ENCODE measurements around the gene C11orf91. TPM values are rescaled to one million over a fixed set of nuclear protein-coding genes. Genes with fewer than 3 reads are reported as not detected.
A peak's percentile ranks its signal among the peaks of the same experiment; 100 is the strongest.

The C11orf91 gene
- total RNA-seq, 3 donors from 2014 or later, result not detected

DNA sequence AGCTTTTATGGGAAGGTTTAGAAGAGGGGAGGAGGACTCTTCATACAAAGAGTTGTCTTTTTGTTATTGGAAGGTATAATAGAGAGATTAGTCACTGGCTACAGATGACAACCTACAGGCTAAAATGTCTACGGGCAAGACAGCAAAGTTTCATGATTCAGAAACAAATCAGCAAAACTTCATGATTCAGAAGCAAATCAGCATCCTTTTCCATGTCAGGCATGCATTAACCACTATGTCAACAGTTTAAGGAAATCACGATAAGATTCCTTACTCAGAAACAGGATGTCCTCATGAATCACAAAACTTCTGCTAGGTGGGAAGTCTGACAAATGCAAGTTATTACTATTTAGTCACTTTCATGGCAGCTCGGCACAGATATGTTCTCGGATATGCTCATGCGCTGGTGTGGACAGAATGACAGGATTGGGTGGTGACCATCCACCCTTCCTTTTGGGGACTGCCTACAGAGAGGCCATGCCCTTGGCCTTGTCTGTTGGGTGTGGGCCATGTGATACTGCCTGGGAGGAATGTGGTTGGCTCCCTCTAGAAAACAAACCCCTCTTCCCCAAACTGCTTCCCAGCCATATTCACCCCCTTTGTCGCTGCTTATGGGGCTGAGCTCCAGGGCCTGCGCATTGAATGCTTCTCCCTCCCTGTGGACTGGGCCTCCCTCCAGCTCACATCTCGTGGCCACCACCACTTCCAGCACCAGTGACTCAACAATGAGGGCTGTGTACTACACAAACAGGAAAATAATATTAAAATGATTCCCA, 10.1 kb downstream of the C11orf91 start:
- intact Hi-C loops (cut with DNase I; ENCODE audit: low total_unique reads), result no loop called here
- peak overlapping the region; percentile 96 for H3K27ac ChIP-seq
- peaks cover 15 to 40% of the 10 kb centered on the region in 2 donors for H3K4me1 ChIP-seq
- TF ChIP-seq POLR2A (IDR thresholded peaks at IDR 0.05), result no peak
- TF ChIP-seq, protein P1, sequence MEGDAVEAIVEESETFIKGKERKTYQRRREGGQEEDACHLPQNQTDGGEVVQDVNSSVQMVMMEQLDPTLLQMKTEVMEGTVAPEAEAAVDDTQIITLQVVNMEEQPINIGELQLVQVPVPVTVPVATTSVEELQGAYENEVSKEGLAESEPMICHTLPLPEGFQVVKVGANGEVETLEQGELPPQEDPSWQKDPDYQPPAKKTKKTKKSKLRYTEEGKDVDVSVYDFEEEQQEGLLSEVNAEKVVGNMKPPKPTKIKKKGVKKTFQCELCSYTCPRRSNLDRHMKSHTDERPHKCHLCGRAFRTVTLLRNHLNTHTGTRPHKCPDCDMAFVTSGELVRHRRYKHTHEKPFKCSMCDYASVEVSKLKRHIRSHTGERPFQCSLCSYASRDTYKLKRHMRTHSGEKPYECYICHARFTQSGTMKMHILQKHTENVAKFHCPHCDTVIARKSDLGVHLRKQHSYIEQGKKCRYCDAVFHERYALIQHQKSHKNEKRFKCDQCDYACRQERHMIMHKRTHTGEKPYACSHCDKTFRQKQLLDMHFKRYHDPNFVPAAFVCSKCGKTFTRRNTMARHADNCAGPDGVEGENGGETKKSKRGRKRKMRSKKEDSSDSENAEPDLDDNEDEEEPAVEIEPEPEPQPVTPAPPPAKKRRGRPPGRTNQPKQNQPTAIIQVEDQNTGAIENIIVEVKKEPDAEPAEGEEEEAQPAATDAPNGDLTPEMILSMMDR (IDR thresholded peaks at IDR 0.05), result no peak
- peak in 2 of 3 donors; percentile 66 to 70 for TF ChIP-seq POLR2AphosphoS5 (IDR thresholded peaks at IDR 0.05)
- H3K27me3 ChIP-seq, result no peaks in the 10 kb centered on the region
- no peaks in the 10 kb centered on the region for H3K36me3 ChIP-seq
- H3K4me3 ChIP-seq, result peak overlapping the region in 1 of 3 donors; percentile 43
- no peaks in the 10 kb centered on the region for H3K9me3 ChIP-seq
- peak in 1 of 2 donors; percentile 71 for DNase-seq (ENCODE audit: low spot score in 2 of 2)

DNA sequence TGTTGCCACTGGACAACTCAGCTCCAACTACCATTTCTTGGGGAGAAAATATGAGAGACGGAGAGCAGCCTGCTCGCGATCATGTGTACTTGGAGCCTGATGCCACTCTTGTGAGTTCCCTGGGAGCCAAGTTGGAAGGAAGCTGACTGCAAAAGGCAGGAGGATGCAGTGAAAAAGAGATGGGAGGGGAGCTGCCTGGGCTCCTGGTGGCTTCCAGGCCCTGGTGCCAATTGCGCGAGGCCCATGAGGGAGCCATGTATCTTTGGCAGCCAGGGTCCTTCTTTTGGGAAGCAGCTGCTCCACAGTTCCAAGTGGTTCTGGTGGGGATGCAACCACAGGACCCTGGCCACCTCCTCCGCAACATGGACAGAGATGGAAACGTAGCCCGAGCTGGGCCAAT, 11.1 kb downstream of the C11orf91 start:
- intact Hi-C loops (cut with DNase I; ENCODE audit: low total_unique reads), result no loop called here
- Histone ChIP-seq H3K27ac (peak overlapping the region; percentile 96), H3K4me3 (no peak overlapping the region), H3K27me3 (no peaks in the 10 kb centered on the region), H3K36me3 (no peaks in the 10 kb centered on the region), H3K4me1 (peaks cover 15 to 31% of the 10 kb centered on the region in 2 donors), H3K9me3 (no peaks in the 10 kb centered on the region)
- TF ChIP-seq, protein P1 (IDR thresholded peaks at IDR 0.05), result no peak
- TF ChIP-seq POLR2AphosphoS5 (IDR thresholded peaks at IDR 0.05) (no peak), POLR2A (IDR thresholded peaks at IDR 0.05) (no peak)
- no peak for DNase-seq (ENCODE audit: low spot score in 2 of 2)

DNA sequence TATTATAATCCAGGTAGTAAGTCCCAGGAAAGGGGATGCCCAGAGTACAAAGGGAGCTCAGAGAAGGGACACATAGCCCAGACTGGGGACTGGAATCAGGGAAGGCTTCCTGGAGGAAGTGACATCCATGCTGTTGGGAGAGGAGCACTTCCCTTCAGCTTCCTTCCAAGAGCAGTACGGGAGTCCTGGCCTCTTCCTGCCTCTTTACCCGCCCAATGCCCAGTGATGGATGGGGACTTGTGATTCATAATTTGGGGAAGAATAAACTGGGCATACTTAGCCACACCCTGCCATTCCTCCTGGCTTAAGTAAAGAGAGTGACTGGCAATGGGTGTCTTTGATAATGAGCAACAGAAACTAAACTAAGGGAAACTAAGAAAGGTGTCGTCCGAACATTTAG, 11.5 kb downstream of the C11orf91 start:
- Histone ChIP-seq H3K4me1 (peaks cover 15 to 31% of the 10 kb centered on the region in 2 donors), H3K4me3 (no peak overlapping the region), H3K27me3 (no peaks in the 10 kb centered on the region), H3K9me3 (no peaks in the 10 kb centered on the region), H3K36me3 (no peaks in the 10 kb centered on the region), H3K27ac (peak overlapping the region; percentile 96)
- intact Hi-C loops (cut with DNase I; ENCODE audit: low total_unique reads), result no loop called here
- TF ChIP-seq, protein P1 (IDR thresholded peaks at IDR 0.05), result no peak
- TF ChIP-seq POLR2AphosphoS5 (IDR thresholded peaks at IDR 0.05) (no peak), POLR2A (IDR thresholded peaks at IDR 0.05) (no peak)
- DNase-seq (ENCODE audit: low spot score in 2 of 2), result no peak

DNA sequence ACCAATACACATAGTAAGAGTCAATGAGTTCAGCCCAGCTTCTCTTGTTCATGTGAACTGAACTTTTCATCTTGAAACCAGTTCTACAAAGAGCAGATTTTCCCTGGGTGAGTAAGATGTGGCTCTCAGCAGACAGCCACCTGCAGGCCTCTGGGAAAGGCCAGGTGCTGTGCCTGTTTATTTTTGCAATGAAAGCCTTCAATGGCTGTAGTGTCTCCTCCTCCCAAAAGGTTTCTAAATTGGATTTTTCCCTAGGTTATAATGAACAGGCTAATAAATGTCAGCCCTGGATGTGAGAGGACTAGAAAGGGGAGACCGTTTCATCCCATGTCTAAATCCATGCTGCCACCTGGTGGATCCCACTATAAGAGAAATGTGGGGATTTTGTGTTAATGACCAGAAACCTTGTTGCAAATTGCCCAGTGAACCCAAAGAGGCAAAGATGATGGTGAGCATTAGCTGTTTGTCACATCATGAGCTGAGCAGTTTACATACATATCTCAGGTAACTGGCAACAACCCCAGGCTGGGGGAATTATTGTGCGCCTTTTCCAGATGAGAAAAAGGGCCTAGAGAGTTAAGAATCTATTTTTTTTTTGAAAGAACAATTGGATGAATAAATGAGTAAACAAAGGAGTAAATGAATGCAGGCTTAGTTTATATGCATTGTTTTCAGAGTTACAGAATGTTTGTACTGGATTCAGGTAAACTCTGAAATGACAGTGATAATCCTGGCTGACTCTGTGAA, 12.7 kb downstream of the C11orf91 start:
- intact Hi-C loops (cut with DNase I; ENCODE audit: low total_unique reads), result no loop called here
- no peak for TF ChIP-seq POLR2AphosphoS5 (IDR thresholded peaks at IDR 0.05)
- TF ChIP-seq, protein P1 (IDR thresholded peaks at IDR 0.05), result peak; percentile 44 to 76 (median 60)
- no peaks in the 10 kb centered on the region for H3K27me3 ChIP-seq
- H3K9me3 ChIP-seq, result no peaks in the 10 kb centered on the region
- DNase-seq (ENCODE audit: low spot score in 2 of 2), result no peak
- no peak overlapping the region for H3K27ac ChIP-seq
- no peaks in the 10 kb centered on the region for H3K36me3 ChIP-seq
- no peak overlapping the region for H3K4me3 ChIP-seq
- peaks cover 14 to 28% of the 10 kb centered on the region in 2 donors for H3K4me1 ChIP-seq

DNA sequence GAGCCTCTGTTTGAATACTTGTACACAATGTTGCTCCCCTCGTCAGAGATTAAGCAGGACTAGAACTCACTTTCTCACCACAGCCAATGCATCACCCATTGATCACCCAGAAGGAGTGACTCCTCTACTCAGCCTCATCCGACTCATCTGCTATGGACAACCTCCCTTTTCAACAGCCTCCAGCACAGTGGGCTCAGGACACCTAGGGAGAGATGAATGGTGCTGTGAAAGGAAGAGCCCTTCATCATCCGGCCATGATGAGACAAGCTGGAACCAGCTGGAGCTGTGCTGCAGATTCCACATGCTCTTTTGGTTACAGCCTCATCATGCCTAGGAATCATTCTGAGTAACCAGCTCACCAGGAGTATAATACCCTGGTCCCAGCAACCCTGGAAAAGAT, 15.5 kb downstream of the C11orf91 start:
- TF ChIP-seq POLR2AphosphoS5 (IDR thresholded peaks at IDR 0.05) (no peak), POLR2A (IDR thresholded peaks at IDR 0.05) (no peak)
- TF ChIP-seq, protein P1 (IDR thresholded peaks at IDR 0.05), result no peak
- intact Hi-C loops (cut with DNase I; ENCODE audit: low total_unique reads), result no loop called here

More for the DNA sequence above, 15.5 kb downstream of the C11orf91 start:
- Histone ChIP-seq H3K9me3 (no peaks in the 10 kb centered on the region), H3K4me3 (no peak overlapping the region), H3K36me3 (no peaks in the 10 kb centered on the region), H3K27me3 (no peaks in the 10 kb centered on the region), H3K27ac (no peak overlapping the region), H3K4me1 (peaks cover 0 to 6% of the 10 kb centered on the region in 2 donors)
- no peak for DNase-seq (ENCODE audit: low spot score in 2 of 2)

All from breast epithelium (tissue), 4 donors.